Measurements from ENCODE around the gene PGP.

The PGP gene

GRCh38 chr16:2180962-2181923 is 33.4 kb downstream of the PGP start:
- no peak for DNase-seq (ENCODE audit: low read depth)

GRCh38 chr16:2180461-2180860 is 34.2 kb downstream of the PGP start:
- no peak for DNase-seq (ENCODE audit: low read depth)

GRCh38 chr16:2179576-2179975 is 35.1 kb downstream of the PGP start:
- no peak for DNase-seq (ENCODE audit: low read depth)

GRCh38 chr16:2179107-2179501 is 35.5 kb downstream of the PGP start:
- DNase-seq (ENCODE audit: low read depth): no peak

GRCh38 chr16:2178321-2179106 is 36.1 kb downstream of the PGP start:
- no peak for DNase-seq (ENCODE audit: low read depth)

- no peak for DNase-seq (ENCODE audit: low read depth)
Measured at GRCh38 chr16:2177561-2177960, 37.1 kb downstream of the PGP start.

GRCh38 chr16:2177101-2177500 is 37.5 kb downstream of the PGP start:
- DNase-seq (ENCODE audit: low read depth): no peak

GRCh38 chr16:2176047-2176446 is 38.6 kb downstream of the PGP start:
- DNase-seq (ENCODE audit: low read depth): no peak

GRCh38 chr16:2175454-2175853 is 39.2 kb downstream of the PGP start:
- DNase-seq (ENCODE audit: low read depth): no peak

GRCh38 chr16:2174396-2175131 is 40.1 kb downstream of the PGP start:
- DNase-seq (ENCODE audit: low read depth): no peak

- DNase-seq (ENCODE audit: low read depth): no peak
Measured at GRCh38 chr16:2173916-2174315, 40.7 kb downstream of the PGP start.

GRCh38 chr16:2173366-2173765 is 41.3 kb downstream of the PGP start:
- no peak for DNase-seq (ENCODE audit: low read depth)

GRCh38 chr16:2172688-2173335 is 41.8 kb downstream of the PGP start:
- DNase-seq (ENCODE audit: low read depth): no peak

- no peak for DNase-seq (ENCODE audit: low read depth)
Measured at GRCh38 chr16:2171601-2172178, 43.0 kb downstream of the PGP start.

- no peak for DNase-seq (ENCODE audit: low read depth)
Measured at GRCh38 chr16:2170587-2171435, 43.8 kb downstream of the PGP start.

- DNase-seq (ENCODE audit: low read depth): no peak
Measured at GRCh38 chr16:2170080-2170479, 44.6 kb downstream of the PGP start.

GRCh38 chr16:2167068-2167638 is 47.5 kb downstream of the PGP start:
- DNase-seq (ENCODE audit: low read depth): no peak

- no peak for DNase-seq (ENCODE audit: low read depth)
Measured at GRCh38 chr16:2166263-2167067, 48.2 kb downstream of the PGP start.

- DNase-seq (ENCODE audit: low read depth): no peak
Measured at GRCh38 chr16:2165861-2166260, 48.8 kb downstream of the PGP start.
